Measurements from ENCODE around the gene NPS. TPM values are rescaled to one million over a fixed set of nuclear protein-coding genes. Genes with fewer than 3 reads are reported as not detected.

Gene NPS
- total and polyA plus RNA-seq, 7 donors: not detected

DNA sequence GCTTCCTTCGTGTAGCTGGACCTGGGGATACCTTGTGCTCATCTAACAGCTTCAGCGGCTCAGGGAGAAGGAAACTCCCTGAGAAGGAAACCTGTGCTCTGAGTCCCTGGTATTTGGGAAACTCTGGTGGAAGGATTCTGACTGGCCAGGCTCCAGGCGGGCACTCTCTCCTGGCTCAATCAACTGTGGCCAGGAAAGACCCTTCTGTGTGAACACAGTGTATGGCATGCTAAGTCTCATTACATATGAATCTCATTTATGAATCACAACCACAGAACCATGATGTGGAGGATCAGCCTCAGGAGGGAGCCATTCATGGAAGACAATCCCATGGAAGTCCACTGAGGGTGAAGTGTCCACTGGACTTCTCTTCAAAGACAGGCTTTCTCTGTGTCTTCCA is 20.9 kb downstream of the NPS start:
- DNase-seq: no peak
- intact Hi-C loops (cut with DNase I): no loop called here
- no peaks in the 10 kb centered on the region for H3K36me3 ChIP-seq (ENCODE audit: insufficient read depth in 1 of 2, low read depth in 1 of 2)
- no peak for ATAC-seq
- H3K27ac ChIP-seq: no peak overlapping the region
- TF ChIP-seq, protein P1, sequence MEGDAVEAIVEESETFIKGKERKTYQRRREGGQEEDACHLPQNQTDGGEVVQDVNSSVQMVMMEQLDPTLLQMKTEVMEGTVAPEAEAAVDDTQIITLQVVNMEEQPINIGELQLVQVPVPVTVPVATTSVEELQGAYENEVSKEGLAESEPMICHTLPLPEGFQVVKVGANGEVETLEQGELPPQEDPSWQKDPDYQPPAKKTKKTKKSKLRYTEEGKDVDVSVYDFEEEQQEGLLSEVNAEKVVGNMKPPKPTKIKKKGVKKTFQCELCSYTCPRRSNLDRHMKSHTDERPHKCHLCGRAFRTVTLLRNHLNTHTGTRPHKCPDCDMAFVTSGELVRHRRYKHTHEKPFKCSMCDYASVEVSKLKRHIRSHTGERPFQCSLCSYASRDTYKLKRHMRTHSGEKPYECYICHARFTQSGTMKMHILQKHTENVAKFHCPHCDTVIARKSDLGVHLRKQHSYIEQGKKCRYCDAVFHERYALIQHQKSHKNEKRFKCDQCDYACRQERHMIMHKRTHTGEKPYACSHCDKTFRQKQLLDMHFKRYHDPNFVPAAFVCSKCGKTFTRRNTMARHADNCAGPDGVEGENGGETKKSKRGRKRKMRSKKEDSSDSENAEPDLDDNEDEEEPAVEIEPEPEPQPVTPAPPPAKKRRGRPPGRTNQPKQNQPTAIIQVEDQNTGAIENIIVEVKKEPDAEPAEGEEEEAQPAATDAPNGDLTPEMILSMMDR (IDR thresholded peaks at IDR 0.05): no peak
- no peak overlapping the region for H3K4me3 ChIP-seq
- no peaks in the 10 kb centered on the region for H3K27me3 ChIP-seq (ENCODE audit: insufficient read depth in 3 of 3, low read length in 2 of 3)
- H3K9me3 ChIP-seq: peaks cover 4% of the 10 kb centered on the region
- no peaks in the 10 kb centered on the region for H3K4me1 ChIP-seq
- WGBS, 3 donors: 80 to 94% (median 85%) methylated on average over 3 of the region's 3 CpGs

DNA sequence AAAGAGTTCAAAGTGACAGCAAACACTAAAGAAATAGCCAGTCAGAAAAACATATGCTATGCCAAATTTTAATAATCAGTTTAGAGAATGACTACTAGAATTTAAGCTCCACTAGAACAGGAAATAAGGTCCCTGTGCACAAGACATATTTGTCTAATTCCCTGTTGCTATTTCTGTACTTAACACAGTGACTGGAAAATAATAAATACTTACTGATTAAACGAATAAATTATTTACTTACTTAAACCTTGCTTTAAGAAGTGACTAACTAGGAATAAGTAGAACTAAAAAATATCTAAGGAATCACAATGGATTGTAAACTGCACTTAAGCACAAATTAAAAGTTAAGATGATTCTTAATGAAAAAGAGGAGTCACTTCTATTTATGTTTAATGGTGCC is 22.3 kb downstream of the NPS start:
- ATAC-seq (no peak), DNase-seq (no peak)
- no peaks in the 10 kb centered on the region for H3K27me3 ChIP-seq (ENCODE audit: insufficient read depth in 3 of 3, low read length in 2 of 3)
- WGBS, 3 donors: 47 to 60% (median 60%) methylated on average over 1 of the region's 1 CpG
- peaks cover 4% of the 10 kb centered on the region for H3K9me3 ChIP-seq
- intact Hi-C loops (cut with DNase I): no loop called here
- H3K36me3 ChIP-seq (ENCODE audit: insufficient read depth in 1 of 2, low read depth in 1 of 2): no peaks in the 10 kb centered on the region
- TF ChIP-seq, protein P1 (IDR thresholded peaks at IDR 0.05): no peak
- no peak overlapping the region for H3K27ac ChIP-seq
- H3K4me3 ChIP-seq: no peak overlapping the region
- no peaks in the 10 kb centered on the region for H3K4me1 ChIP-seq

DNA sequence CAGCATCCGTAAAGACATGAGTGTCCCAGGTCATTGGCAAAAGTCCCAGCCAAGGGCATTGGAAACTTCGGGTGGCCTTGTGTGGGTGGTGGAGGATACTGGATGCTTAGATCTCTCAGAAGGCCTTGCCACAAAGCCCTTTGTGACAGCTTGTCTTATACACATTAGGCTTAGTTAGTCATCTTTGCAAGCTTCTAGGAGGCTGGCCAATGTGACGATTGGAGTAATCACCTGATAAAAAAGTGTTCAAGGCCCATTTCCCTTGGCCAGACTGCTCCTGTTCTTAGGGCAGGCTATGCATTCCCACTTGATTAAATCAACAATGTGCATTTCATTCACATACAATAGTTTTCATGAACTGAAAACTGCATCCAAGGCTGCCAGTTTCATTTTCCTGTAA is 26.9 kb downstream of the NPS start:
- no peak overlapping the region for H3K4me3 ChIP-seq
- no peak for ATAC-seq
- DNase-seq: no peak
- H3K4me1 ChIP-seq: no peaks in the 10 kb centered on the region
- WGBS, 3 donors: 38 to 57% (median 39%) methylated on average over 3 of the region's 3 CpGs
- peaks cover 4% of the 10 kb centered on the region for H3K9me3 ChIP-seq
- H3K27ac ChIP-seq: no peak overlapping the region
- intact Hi-C loops (cut with DNase I): no loop called here
- TF ChIP-seq, protein P1 (IDR thresholded peaks at IDR 0.05): no peak
- H3K36me3 ChIP-seq (ENCODE audit: insufficient read depth in 1 of 2, low read depth in 1 of 2): no peaks in the 10 kb centered on the region
- no peaks in the 10 kb centered on the region for H3K27me3 ChIP-seq (ENCODE audit: insufficient read depth in 3 of 3, low read length in 2 of 3)

DNA sequence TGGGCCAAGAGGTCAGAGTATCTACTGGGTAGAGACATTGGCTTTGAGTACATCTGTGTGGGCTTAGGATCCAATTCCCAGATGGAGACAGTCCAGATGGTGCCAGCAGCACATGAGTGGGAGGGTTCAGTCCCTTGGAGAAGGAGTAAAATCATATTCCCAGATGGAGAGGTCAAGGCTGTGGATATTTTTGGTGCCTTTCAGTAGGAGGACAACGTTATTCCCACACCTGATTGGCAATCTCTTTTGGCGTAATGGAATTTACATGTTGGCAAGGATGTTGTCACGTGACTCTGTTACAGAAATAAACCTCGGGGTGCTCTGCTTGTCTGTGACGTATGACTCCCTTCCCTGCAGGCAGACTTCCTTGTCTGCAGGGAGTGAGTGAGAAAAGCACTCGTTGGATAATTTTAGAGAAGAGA is 27.6 kb downstream of the NPS start:
- intact Hi-C loops (cut with DNase I): no loop called here
- TF ChIP-seq, protein P1 (IDR thresholded peaks at IDR 0.05): no peak
- ATAC-seq: no peak
- no peaks in the 10 kb centered on the region for H3K4me1 ChIP-seq
- no peaks in the 10 kb centered on the region for H3K36me3 ChIP-seq (ENCODE audit: insufficient read depth in 1 of 2, low read depth in 1 of 2)
- DNase-seq: no peak
- no peak overlapping the region for H3K27ac ChIP-seq
- H3K4me3 ChIP-seq: no peak overlapping the region
- H3K27me3 ChIP-seq (ENCODE audit: insufficient read depth in 3 of 3, low read length in 2 of 3): no peaks in the 10 kb centered on the region
- 4 to 6% (median 5%) methylated on average over 6 of the region's 6 CpGs for WGBS, 3 donors
- H3K9me3 ChIP-seq: peaks cover 4% of the 10 kb centered on the region
